Glomerular endothelial cell (primary cell): Measurements from ENCODE around the gene CCDC88A. TPM values are rescaled to one million over a fixed set of nuclear protein-coding genes. Genes with fewer than 3 reads are reported as not detected.
"Not testable (repeated sequence)": the region's sequence is repeated elsewhere in the genome, so short reads cannot be mapped to it uniquely, and the experiment has no call there.

Source experiments
- DNase-seq: peaks from one replicate; pipeline ENCODE4 v3.0.0-alpha.2; 2011; ENCODE audit warnings: low read depth, low spot score; ENCODE audit errors: extremely low read depth
- total RNA-seq: library from RNA; depleted of rRNA; stranded (reverse); fragments of >200 nt; gene quantifications from 2 replicates; pipeline ENCODE4 v1.2.3, GENCODE V29; 2015

Gene CCDC88A
- total RNA-seq, 1 donor from 2014 or later, result 45.7 TPM

DNA sequence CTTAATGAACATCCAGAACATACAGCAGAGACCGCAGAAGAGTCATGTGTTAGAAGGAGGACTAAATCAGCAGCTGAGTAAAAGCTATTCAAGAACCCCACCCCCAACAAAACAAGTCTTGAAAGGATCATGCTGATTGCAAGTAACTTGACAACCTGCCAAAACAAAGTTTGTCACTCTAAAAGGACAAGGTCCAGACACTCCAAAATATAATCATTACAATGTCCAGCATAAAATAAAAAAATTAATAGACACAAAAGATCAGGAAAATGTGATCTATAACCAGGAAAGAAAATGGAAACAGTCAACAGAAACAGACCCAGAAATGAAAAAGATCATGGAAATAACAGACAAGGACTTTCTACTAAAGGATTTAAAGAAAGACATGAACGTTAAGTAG is 28.5 kb downstream of the CCDC88A start:
- DNase-seq, result no peak

DNA sequence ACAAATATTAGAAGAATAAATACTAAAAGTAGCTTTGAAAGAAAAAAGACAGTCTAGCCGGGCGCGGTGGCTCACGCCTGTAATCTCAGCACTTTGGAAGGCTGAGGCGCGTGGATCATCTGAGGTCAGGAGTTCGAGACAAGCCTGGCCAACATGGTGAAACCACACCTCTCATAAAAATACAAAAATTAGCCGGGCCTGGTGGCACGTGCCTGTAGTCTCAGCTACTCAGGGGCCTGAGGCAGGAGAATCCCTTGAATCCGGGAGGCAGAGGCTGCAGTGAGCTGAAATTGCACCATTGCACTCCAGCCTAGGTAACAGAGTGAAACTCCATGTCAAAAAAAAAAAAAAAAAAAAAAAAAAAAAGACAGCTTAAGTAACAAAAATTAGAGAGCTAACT is 34.1 kb downstream of the CCDC88A start:
- DNase-seq, result not testable (repeated sequence)

DNA sequence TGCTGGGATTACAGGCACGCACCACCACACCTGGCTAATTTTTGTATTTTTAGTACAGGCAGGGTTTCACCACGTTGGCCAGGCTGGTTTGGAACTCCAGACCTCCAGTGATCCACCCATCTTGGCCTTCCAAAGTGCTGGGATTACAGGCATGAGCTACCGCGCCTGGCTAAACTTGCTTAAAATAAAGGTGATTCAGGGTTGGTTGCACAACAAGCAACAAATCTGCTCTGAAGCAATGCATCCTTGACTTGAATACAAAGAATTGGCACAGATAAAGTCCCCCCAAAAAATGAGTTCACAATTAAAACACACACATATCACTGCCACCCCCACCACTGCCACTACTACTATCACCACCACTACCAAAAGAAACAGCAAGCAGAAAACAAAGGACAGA is 34.9 kb downstream of the CCDC88A start:
- no peak for DNase-seq

DNA sequence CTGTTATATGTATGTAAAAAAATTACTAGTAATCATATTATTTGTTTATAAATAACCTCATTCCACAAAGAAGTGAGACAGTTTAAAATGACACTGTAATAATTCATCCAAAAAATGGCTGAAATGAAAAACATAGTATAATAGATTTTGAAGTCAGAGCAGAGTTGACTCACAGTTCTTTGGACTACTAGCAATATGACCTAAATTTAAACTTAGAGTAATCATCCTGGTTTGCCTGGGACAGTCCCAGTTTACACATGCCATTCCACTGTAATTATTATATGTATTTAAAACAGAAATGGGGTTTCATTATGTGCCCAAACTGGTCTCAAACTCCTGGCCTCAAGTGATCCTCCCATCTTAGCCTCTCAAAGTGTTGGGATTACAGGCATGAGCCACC is 48.3 kb downstream of the CCDC88A start:
- no peak for DNase-seq

DNA sequence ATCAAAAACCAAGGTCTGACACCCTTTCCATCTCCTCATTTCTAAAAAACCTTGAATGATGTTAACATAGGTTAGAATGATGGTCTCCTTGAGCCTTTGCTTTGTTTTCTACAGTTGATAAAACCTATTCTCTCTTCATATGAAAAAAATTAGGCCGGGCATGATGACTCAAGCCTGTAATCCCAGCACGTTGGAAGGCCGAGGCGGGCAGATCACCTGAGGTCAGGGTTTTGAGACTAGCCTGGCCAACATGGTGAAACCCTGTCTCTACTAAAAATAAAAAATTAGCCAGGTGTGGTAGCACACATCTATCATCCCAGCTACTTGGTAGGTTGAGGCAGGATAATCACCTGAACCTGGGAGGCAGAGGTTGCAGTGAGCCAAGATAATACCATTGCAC is 49.4 kb downstream of the CCDC88A start:
- no peak for DNase-seq

DNA sequence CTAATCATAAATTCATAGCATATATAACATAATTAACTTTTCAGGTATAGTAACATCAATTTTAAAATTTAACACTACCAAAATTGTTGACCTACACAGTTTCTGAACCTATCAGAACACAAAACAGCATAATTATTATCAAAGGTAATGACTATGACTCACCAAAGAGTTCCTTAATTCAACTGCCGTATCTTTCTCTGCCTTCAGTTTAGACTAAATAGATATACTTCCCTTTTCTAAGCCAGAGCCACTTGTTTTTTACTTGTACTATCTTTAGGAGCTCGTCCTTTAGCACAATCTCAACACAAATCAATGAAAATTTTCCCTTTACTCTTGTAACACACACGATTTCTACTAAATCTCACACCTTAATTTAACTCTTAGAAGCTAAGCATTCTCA is 54.4 kb downstream of the CCDC88A start:
- DNase-seq, result no peak

DNA sequence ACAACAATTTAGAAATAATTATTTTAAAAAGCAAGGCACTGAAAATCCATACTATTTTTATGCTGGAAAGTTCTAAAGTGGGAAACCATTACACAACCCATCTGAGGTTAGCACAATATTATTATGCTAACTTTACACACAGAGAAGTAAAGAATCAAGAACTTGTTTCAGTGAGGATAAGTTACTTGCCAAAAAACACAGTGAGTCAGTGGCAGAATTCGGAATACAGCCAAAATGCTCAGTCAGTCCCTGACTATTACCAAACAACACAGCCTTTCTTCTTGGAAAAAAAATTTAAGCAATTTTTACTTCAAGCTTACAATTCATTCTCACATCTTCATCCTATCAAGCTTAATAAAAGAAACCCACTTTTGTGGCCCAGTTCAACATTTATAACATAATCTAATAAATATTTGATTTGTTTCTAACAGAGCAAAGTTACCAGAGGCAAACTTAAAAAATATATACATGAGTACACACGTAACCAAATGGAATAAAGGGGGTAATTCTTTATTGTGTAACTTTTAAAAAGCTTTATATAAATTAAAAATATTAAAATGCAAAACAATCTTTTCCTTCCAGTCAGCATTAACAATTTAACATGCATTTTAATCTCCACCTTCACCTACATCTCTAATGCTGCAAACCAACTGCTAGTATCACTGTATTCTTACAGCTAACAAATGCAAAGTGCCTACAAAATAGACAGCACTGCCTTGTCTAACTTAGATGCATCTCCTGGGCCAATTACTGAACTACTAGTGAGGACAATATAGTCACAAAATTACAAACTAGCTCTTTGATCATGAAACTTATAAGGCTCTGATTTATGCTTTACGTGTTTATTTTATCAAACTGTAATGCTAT is 55.2 kb downstream of the CCDC88A start:
- peak; percentile 75 for DNase-seq

DNA sequence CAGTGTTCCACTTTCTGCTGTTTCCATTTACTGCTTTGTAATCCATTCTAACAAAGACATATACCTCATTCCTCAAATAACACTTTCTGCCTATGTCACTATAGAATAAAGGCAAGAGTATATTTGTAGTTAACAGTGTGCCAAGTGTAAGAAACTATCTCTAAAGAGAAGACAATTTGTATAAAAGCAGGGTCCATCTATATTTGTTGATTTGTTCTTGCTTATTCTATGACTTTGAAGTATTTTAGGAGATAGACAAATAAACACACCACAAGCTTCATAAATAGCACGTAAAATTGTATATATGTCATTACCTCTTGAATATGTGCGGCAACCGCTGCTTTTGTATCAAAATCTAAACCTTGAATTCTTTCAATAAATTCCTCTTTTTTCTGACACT is 56.0 kb downstream of the CCDC88A start:
- no peak for DNase-seq

DNA sequence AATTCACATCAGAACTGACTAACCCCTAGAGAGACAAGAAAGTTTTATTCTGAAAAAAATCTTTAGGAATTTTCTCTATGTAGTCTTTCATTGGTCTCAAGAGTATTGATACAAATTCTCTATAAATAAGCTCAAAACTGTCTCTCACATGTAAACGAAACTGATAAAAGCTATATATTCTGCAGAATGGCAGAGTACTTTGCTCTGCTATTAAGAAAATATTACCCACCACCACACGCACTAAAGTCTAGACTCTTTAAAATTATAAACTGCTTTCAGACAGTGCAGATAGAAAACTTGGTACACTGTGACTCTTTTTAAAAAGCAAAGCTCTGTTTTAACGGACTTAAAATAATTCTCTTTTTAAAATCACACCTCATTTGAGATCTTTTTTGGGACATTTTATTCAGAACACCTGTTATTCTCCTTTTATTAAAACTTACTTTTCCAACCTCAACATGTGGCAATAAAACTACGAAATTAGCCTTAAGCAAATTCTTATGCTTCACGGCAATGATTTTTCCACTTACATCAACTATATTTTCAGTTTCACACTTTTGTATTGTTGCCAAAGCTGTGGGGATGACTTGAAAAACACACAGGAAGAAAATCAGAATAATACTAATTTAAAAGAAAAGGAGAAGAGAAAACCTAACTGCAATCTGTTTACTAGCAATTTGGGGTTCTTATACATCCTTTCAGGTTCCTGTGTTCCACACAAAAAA is 58.0 kb downstream of the CCDC88A start:
- DNase-seq, result no peak

DNA sequence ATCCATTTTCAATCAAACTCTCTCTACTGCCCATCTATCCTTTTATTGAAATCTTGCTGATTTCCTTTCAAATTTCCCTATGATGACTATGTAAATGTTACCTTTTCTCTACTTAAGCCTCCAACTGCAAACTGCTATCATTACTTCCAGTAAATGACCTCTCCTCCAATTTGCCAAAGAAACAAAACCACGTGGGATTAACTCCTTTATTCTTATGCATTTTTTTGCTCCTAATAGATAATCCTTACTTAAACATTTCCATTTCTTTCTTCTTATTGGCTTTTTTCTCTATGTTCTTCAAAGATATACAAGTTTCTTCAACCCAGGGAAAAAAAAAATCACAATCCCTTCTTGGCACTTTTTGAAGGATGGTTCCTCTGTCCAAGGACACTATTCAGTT is 61.2 kb downstream of the CCDC88A start:
- no peak for DNase-seq

DNA sequence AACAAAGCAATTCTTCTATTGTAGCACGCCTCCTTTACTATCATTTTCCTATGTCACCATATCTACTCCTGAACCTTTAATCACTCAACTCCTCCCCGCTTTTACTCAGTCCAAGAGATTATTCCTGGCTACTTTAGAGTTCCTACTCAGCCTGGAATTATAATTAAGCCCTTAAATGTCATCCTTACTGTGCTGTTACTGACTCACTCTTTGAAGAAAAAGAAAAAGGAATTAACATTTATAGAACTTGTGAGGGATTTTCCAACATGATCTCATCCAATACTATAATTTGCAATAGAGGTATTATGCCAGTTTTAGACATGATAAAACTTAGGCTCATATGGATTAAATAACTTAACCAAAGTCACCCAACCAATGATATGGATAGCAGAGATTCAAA is 61.7 kb downstream of the CCDC88A start:
- no peak for DNase-seq

DNA sequence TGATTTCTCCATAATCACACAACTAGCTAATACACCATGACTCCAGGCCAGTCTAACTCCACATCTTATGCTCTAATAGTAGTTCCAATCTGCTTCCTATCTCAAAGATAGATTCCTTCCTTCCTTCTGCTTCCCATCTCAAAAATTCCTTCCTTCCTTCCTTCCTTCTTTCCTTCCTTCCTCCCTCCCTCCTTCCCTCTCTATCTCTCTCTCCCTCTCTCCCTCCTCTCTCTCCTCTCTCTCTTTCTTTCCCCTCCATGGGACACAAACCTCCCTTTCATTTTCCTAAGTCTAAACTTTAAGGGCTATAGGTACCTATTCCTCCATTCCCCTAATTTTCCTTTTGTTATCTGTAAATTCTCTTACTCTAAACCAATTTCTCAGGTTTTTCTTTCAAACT is 62.5 kb downstream of the CCDC88A start:
- no peak for DNase-seq

DNA sequence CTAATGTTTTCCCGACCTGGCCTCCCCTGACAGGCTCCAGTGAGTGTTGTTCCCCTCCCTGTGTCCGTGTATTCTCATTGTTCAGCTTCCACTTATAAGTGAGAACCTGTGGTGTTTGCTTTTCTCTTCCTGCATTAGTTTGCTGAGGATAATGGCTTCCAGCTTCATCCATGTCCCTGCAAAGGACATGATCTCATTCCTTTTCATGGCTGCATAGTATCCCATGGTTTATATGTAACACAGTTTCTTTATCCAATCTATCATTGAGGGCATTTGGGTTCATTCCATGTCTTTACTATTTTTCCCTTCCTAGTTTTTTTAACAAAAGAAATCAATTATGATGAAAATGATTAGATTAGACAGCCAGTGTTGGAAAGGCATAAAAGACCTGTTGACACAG is 63.5 kb downstream of the CCDC88A start:
- DNase-seq, result not testable (repeated sequence)

DNA sequence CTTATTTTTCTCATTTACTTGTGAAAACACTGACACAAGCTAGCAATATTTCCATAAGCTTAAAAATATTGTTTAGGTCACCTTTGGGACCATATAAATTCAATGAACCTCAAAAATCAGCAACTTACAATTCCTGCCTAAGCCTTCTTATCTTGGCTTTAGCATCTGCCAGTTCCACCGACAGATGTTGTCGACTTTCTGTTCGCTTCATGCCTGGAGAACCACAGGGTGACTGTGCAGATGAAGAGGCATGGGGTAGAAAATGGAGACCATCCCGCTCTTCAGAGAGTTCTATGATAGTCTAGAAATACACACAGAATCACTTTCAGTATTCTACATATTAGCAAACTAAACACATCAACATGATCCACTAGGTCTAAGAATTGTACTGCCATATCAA is 64.2 kb downstream of the CCDC88A start:
- no peak for DNase-seq

DNA sequence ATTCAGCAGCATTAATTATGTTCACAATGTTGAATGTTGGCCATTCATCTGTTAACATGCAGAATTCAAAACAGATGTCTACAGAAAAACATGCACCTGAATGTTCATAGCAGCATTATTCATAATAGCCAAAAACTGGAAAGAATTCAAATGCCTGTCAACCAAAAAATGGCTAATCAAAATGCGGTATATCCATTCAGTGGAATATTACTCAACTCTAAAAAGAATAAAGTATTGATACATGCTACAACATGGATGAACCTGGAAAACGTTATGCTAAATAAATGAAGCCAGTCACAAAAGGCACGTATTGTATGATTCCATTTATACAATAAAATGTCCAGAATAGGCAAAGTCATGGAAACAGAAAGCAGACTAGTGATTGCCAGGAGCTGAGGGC is 68.0 kb downstream of the CCDC88A start:
- DNase-seq, result no peak

DNA sequence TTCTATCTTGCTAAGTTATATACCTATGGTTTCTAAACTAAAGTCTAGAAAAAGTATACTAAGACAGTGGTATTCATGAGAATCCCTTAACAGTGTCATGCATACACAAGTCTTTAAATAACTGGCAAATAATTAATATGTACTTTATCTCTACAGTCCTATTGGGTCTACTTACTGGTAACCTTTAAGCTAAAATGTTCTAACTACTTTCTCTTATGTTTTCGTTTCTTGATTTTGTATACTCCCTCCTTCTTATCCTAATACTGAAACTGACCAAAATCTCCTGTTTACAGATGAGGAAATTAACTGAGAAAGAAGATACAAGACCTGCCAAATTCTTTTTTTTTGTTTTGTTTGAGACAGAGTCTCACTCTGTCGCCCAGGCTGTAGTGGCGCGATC is 74.6 kb downstream of the CCDC88A start:
- DNase-seq, result no peak

DNA sequence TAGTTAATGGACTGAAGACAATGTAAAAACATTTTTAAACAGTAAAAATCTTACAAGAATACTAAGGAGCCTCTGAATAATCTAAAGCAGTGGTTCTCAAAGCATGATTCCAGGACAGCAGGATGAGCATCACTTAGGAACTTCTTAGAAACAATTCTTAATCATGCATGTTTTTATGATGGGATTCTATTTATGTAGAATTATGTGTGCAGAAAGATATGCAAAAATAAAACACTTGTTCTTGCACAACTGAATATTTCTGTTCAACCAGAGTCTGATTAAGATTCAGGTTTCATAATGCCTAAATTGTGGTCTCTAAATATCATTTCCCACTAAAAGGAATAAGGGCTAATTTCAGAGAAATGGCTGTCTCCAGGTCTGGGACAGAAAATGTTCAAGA is 81.4 kb downstream of the CCDC88A start:
- DNase-seq, result no peak

DNA sequence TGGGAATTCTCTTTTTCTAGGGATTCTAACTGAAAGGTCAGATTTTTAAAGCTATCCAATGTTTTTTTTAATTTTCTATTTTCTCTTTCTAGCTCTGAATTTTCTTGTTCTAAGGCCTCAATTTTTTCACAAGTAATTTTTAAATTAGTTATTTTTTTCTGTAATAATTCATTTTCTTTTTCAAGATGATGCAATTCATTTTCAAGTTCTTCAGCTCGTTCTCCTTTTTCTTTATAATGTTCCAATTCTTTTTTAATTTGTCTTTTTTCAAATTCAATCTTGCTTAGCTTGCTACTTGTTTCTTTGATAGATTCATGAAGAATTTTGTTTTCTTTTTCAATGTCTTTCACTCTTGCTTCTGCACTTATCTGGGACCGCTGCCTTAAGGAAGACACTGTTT is 84.9 kb downstream of the CCDC88A start:
- no peak for DNase-seq

DNA sequence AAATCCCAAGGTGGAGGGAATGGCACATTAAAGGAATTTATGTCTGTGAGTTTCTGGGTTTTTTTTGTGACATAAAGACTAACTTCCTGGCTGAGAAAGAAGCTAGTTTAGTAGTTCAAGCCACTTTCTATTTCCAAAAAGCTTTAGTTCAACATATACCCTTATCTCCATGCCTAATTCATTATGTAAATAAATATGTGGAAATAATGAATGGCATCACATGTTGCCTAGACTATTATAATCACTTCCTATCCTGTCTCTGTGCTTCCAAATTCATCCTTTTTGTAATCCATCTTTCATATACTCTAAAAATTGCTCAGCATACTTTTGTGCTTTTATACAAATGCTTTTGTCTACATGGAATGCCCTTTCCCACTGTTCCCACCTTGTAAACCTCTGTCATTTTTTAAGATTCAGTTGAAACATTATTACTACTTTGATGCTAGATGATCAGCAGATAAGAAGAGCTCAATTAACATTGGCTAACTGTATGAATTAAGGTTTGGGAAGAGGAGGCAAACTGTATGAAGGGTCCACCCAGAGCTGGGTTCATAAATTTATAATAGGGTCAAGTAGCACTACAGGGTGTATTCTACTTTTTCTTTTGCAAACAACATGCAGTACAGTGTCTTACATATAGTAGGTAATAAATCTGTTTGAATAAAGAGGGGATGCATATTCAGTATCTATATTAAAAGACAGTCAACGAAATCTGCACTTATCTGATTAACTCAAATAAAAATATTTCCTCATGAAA is 88.9 kb downstream of the CCDC88A start:
- no peak for DNase-seq

DNA sequence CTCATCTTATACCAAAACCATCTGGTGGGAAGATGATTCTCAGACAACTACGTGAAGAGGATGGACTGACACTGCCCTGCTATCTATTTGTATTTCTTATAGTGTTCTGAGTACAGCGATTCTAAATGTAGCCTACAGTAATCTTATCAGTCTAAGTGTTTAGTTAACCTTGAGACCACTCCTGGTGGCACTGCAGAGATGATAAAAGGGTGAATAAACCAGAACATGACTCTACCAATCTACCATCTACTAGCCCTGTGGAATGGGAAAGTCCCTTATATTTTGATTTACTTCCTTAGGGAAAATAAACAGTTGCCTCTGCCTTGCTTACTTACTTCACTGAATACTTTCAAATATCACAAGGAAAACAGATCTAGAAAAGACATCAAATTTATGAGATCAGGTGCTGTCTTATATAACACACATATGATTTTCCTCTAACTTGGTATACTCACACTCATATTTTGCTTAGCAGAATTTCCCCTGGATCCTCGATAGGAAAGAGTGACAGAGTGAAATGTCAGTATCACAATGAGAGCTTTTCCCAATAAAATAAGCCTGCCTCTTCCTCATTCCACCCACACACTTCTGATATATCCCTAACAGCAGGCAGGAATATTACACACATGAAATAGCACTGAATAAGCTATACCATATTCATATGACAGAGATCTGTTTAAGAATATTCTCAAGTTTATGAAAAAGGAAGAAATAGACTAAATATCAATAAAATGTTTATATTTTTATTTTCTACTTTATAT is 92.0 kb downstream of the CCDC88A start:
- DNase-seq, result no peak

DNA sequence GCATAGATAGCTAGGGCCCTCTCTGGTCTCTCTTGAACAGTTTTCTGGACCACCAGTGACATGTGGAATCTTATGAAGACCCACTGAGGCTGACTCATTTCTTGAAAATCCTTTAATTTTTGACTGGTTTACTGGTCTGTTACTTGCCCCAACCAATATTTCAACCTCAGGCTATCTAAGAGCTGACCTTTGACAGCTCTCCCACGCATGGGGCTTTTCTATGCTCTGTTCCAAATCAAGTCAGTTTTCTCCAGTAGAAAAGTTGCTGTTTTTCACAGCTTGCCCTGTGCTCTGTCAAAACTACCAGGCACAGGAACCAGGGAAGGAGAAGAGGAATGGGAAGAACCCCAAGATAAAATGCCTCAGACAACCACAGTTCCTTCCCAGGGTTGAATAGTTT is 104.7 kb downstream of the CCDC88A start:
- DNase-seq, result no peak
